HepG2 (cell line): ENCODE results near the gene RNF40. TPM values are rescaled to one million over a fixed set of nuclear protein-coding genes. Genes with fewer than 3 reads are reported as not detected.

Experiments
- ARNT ChIP-seq: fragments of 450-650 bp; IDR thresholded peaks from 2 replicates; pipeline ENCODE4 v1.6.1; 2017
- ATF7-NPFF ChIP-seq: sonication (generic); formaldehyde crosslinking; IDR thresholded peaks from 2 replicates; pipeline ENCODE4 v1.8.1; 2023; ENCODE audit warnings: mild to moderate bottlenecking, low read depth, missing genetic modification reagents, moderate library complexity
- BCLAF1 ChIP-seq: fragments of 450-650 bp; IDR thresholded peaks from 2 replicates; pipeline ENCODE4 v1.6.1; 2017; ENCODE audit warnings: mild to moderate bottlenecking
- ELF4 ChIP-seq: sonication (generic); formaldehyde crosslinking; IDR thresholded peaks from 2 replicates; pipeline ENCODE4 v1.5.0; 2020; ENCODE audit warnings: missing genetic modification reagents, mild to moderate bottlenecking, moderate library complexity, borderline replicate concordance
- FOXK2 ChIP-seq: fragments of 450-650 bp; IDR thresholded peaks from 2 replicates; pipeline ENCODE4 v1.6.1; 2016
- HBP1 ChIP-seq: IDR thresholded peaks from 2 replicates; pipeline ENCODE4 v1.6.1; 2016; ENCODE audit warnings: low read depth, control low read depth
- HNRNPL ChIP-seq: fragments of 200-400 bp; formaldehyde crosslinking; IDR thresholded peaks from 2 replicates; pipeline ENCODE4 v1.6.1; 2017; ENCODE audit warnings: mild to moderate bottlenecking, low read depth, low read length
- MTERF4 ChIP-seq: sonication (generic); formaldehyde crosslinking; IDR thresholded peaks from 2 replicates; pipeline ENCODE4 v1.8.0; 2023; ENCODE audit warnings: mild to moderate bottlenecking, missing genetic modification reagents
- NR1H2 ChIP-seq: sonication (generic); formaldehyde crosslinking; IDR thresholded peaks from 2 replicates; pipeline ENCODE4 v1.8.1; 2022; ENCODE audit warnings: low read depth, missing genetic modification reagents, borderline replicate concordance
- PBX3 ChIP-seq: sonication (generic); formaldehyde crosslinking; IDR thresholded peaks from 2 replicates; pipeline ENCODE4 v1.8.1; 2023; ENCODE audit warnings: missing genetic modification reagents, inconsistent platforms, borderline replicate concordance
- PREB ChIP-seq: sonication (generic); formaldehyde crosslinking; IDR thresholded peaks from 2 replicates; pipeline ENCODE4 v1.4.0; 2020; ENCODE audit warnings: missing genetic modification reagents
- RELA ChIP-seq: sonication (generic); formaldehyde crosslinking; IDR thresholded peaks from 2 replicates; pipeline ENCODE4 v1.4.0; 2020; ENCODE audit warnings: missing genetic modification reagents
- TRIM22 ChIP-seq: fragments of 450-650 bp; IDR thresholded peaks from 2 replicates; pipeline ENCODE4 v1.6.1; 2017
- ZNF136 ChIP-seq: sonication (generic); formaldehyde crosslinking; IDR thresholded peaks from 2 replicates; pipeline ENCODE4 v1.8.1; 2022; ENCODE audit warnings: low read depth, mild to moderate bottlenecking, moderate library complexity, missing genetic modification reagents
- ZNF160 ChIP-seq: sonication (generic); formaldehyde crosslinking; IDR thresholded peaks from 2 replicates; pipeline ENCODE4 v1.8.0; 2022; ENCODE audit warnings: mild to moderate bottlenecking, inconsistent platforms, missing genetic modification reagents
- ZNF225 ChIP-seq: sonication (generic); formaldehyde crosslinking; IDR thresholded peaks from 2 replicates; pipeline ENCODE4 v1.4.0; 2020; ENCODE audit warnings: mild to moderate bottlenecking, missing genetic modification reagents
- ZNF788 ChIP-seq: sonication (generic); formaldehyde crosslinking; IDR thresholded peaks from 2 replicates; pipeline ENCODE4 v1.5.0; 2020; ENCODE audit warnings: mild to moderate bottlenecking, missing genetic modification reagents, borderline replicate concordance
- ZNF841 ChIP-seq: sonication (generic); formaldehyde crosslinking; IDR thresholded peaks from 2 replicates; pipeline ENCODE4 v1.8.1; 2023; ENCODE audit warnings: missing genetic modification reagents, borderline replicate concordance
- polyA plus RNA-seq, 8 experiments: library from polyadenylated mRNA; depleted of rRNA in 3 of 8; stranded (reverse) in 7 of 8; unstranded in 1 of 8; fragments of >200 nt; fragmentation: Illumina TruSeq in 4 of 8; extraction: Trizol in 4 of 8; gene quantifications; 2 replicates each; pipeline versions ENCODE4 v1.2.1 to v1.2.3, GENCODE V29; 2011 to 2016; ENCODE audit warnings: low read depth in 4 of 8, missing spikeins in 1 of 8, mixed read lengths in 1 of 8; ENCODE audit not compliant: insufficient read depth in 1 of 8
- total RNA-seq, 5 experiments: library from RNA; depleted of rRNA; stranded (reverse); fragments of >200 nt; fragmentation: Illumina TruSeq; extraction: Trizol; gene quantifications; 2 replicates each; pipeline ENCODE4 v1.2.3, GENCODE V29; 2016; ENCODE audit warnings: low read depth in 1 of 5

The RNF40 gene
- total and polyA plus RNA-seq, 2 of the 13 experiments (the other 11 are each of a cell fraction or from before 2014, with no cell fraction given), result 84.0 to 85.6 TPM

- TF ChIP-seq ZNF136 (CRISPR knock-in tag), result no peak
- peak; percentile 13; the same call in 1 of the 2 replicates for TF ChIP-seq ZNF160 (CRISPR knock-in tag)
- no peak for TF ChIP-seq ARNT
- TF ChIP-seq PBX3, result no peak; the same call in 1 of the 2 replicates
- no peak for TF ChIP-seq NR1H2 (CRISPR knock-in tag)
- no peak for TF ChIP-seq FOXK2
- TF ChIP-seq TRIM22, result no peak
- TF ChIP-seq RELA (CRISPR knock-in tag), result no peak; the same call in none of the 2 replicates
- TF ChIP-seq ELF4 (CRISPR knock-in tag), result 0 out of 2 replicates have a peak, but pooled peaks have one; percentile 30
- TF ChIP-seq BCLAF1, result no peak
- TF ChIP-seq ATF7-NPFF, result peak; percentile 94
- peak; percentile 95 for TF ChIP-seq MTERF4 (CRISPR knock-in tag)
- no peak; the same call in 1 of the 2 replicates for TF ChIP-seq PREB (CRISPR knock-in tag)
- 0 out of 2 replicates have a peak, but pooled peaks have one; percentile 57 for TF ChIP-seq HBP1 (CRISPR knock-in tag)
- TF ChIP-seq ZNF841 (CRISPR knock-in tag), result peak; percentile 61
- peak; percentile 95 for TF ChIP-seq ZNF788
- TF ChIP-seq ZNF225 (CRISPR knock-in tag), result peak; percentile 62
- 0 out of 2 replicates have a peak, but pooled peaks have one; percentile 28 for TF ChIP-seq HNRNPL
Measured at GRCh38 chr16:30775392-30776188, 13.5 kb downstream of the RNF40 start (continued).
